ENCODE results near the gene SYPL2.
A peak's percentile ranks its signal among the peaks of the same experiment; 100 is the strongest.

Gene SYPL2

GRCh38 chr1:109514846-109515245 is 48.5 kb downstream of the SYPL2 start:
- DNase-seq (ENCODE audit: low spot score in 2 of 2) (no peak), ATAC-seq (replicated peaks; ENCODE audit: extremely low read depth, poor library complexity, severe bottlenecking) (no peak)
- H3K9me3 Mint-ChIP-seq, result no peaks in the 10 kb centered on the region
- H3K4me1 Mint-ChIP-seq, result peaks cover 11% of the 10 kb centered on the region
- H3K27ac Mint-ChIP-seq (ENCODE audit: low read depth), result no peak overlapping the region
- H3K36me3 Mint-ChIP-seq (ENCODE audit: insufficient read depth), result no peaks in the 10 kb centered on the region
- H3K4me3 Mint-ChIP-seq, result no peak overlapping the region
- H3K27me3 Mint-ChIP-seq, result no peaks in the 10 kb centered on the region

- DNase-seq (ENCODE audit: low spot score in 2 of 2), result no peak
- H3K27me3 Mint-ChIP-seq, result no peaks in the 10 kb centered on the region
- no peaks in the 10 kb centered on the region for H3K9me3 Mint-ChIP-seq
- no peaks in the 10 kb centered on the region for H3K36me3 Mint-ChIP-seq (ENCODE audit: insufficient read depth)
- H3K4me3 Mint-ChIP-seq, result no peak overlapping the region
- no peaks in the 10 kb centered on the region for H3K4me1 Mint-ChIP-seq
- ATAC-seq (replicated peaks; ENCODE audit: extremely low read depth, poor library complexity, severe bottlenecking), result no peak
- no peak overlapping the region for H3K27ac Mint-ChIP-seq (ENCODE audit: low read depth)
These were observed 50.5 kb downstream of the SYPL2 start for GRCh38 chr1:109516872-109517271.

- no peak for DNase-seq (ENCODE audit: low spot score in 2 of 2)
- Mint-ChIP-seq H3K9me3 (no peaks in the 10 kb centered on the region), H3K27ac (ENCODE audit: low read depth) (no peak overlapping the region), H3K36me3 (ENCODE audit: insufficient read depth) (no peaks in the 10 kb centered on the region), H3K4me3 (no peak overlapping the region), H3K27me3 (peaks cover 2% of the 10 kb centered on the region), H3K4me1 (no peaks in the 10 kb centered on the region)
- ATAC-seq (replicated peaks; ENCODE audit: extremely low read depth, poor library complexity, severe bottlenecking), result no peak
These were observed 51.0 kb downstream of the SYPL2 start for GRCh38 chr1:109517337-109517736.

GRCh38 chr1:109521002-109521951 is 54.9 kb downstream of the SYPL2 start:
- H3K36me3 Mint-ChIP-seq (ENCODE audit: insufficient read depth), result no peaks in the 10 kb centered on the region
- H3K4me1 Mint-ChIP-seq, result no peaks in the 10 kb centered on the region
- H3K27ac Mint-ChIP-seq (ENCODE audit: low read depth), result no peak overlapping the region
- H3K9me3 Mint-ChIP-seq, result no peaks in the 10 kb centered on the region
- peaks cover 12% of the 10 kb centered on the region for H3K27me3 Mint-ChIP-seq
- H3K4me3 Mint-ChIP-seq, result no peak overlapping the region
- DNase-seq (ENCODE audit: low spot score in 2 of 2) (no peak), ATAC-seq (replicated peaks; ENCODE audit: extremely low read depth, poor library complexity, severe bottlenecking) (no peak)

- Mint-ChIP-seq H3K27ac (ENCODE audit: low read depth) (no peak overlapping the region), H3K4me3 (no peak overlapping the region), H3K4me1 (no peaks in the 10 kb centered on the region)
These were observed 55.7 kb downstream of the SYPL2 start for GRCh38 chr1:109522026-109522425.

GRCh38 chr1:109523706-109524105 is 57.4 kb downstream of the SYPL2 start:
- Mint-ChIP-seq H3K36me3 (ENCODE audit: insufficient read depth) (no peaks in the 10 kb centered on the region), H3K4me1 (no peaks in the 10 kb centered on the region)
- DNase-seq (ENCODE audit: low spot score in 2 of 2), result no peak

More at GRCh38 chr1:109522026-109522425, 55.7 kb downstream of the SYPL2 start:
- Mint-ChIP-seq H3K27me3 (peaks cover 12% of the 10 kb centered on the region), H3K36me3 (ENCODE audit: insufficient read depth) (no peaks in the 10 kb centered on the region), H3K9me3 (no peaks in the 10 kb centered on the region)
- ATAC-seq (replicated peaks; ENCODE audit: extremely low read depth, poor library complexity, severe bottlenecking), result no peak
- DNase-seq (ENCODE audit: low spot score in 2 of 2), result no peak

GRCh38 chr1:109527098-109527811 is 60.9 kb downstream of the SYPL2 start:
- Mint-ChIP-seq H3K4me3 (no peak overlapping the region), H3K27ac (ENCODE audit: low read depth) (no peak overlapping the region)
- ATAC-seq (replicated peaks; ENCODE audit: extremely low read depth, poor library complexity, severe bottlenecking), result no peak

More at GRCh38 chr1:109523706-109524105, 57.4 kb downstream of the SYPL2 start:
- Mint-ChIP-seq H3K27me3 (peaks cover 21% of the 10 kb centered on the region), H3K27ac (ENCODE audit: low read depth) (no peak overlapping the region), H3K9me3 (no peaks in the 10 kb centered on the region), H3K4me3 (no peak overlapping the region)
- no peak for ATAC-seq (replicated peaks; ENCODE audit: extremely low read depth, poor library complexity, severe bottlenecking)

GRCh38 chr1:109527846-109528695 is 61.7 kb downstream of the SYPL2 start:
- H3K36me3 Mint-ChIP-seq (ENCODE audit: insufficient read depth), result peaks cover 2% of the 10 kb centered on the region
- DNase-seq (ENCODE audit: low spot score in 2 of 2), result no peak
- H3K27me3 Mint-ChIP-seq, result peaks cover 11% of the 10 kb centered on the region
- no peaks in the 10 kb centered on the region for H3K9me3 Mint-ChIP-seq
- H3K4me1 Mint-ChIP-seq, result peaks cover 18% of the 10 kb centered on the region
- no peak overlapping the region for H3K4me3 Mint-ChIP-seq
- no peak for ATAC-seq (replicated peaks; ENCODE audit: extremely low read depth, poor library complexity, severe bottlenecking)
- no peak overlapping the region for H3K27ac Mint-ChIP-seq (ENCODE audit: low read depth)

More at GRCh38 chr1:109527098-109527811, 60.9 kb downstream of the SYPL2 start:
- no peak for DNase-seq (ENCODE audit: low spot score in 2 of 2)
- H3K36me3 Mint-ChIP-seq (ENCODE audit: insufficient read depth), result peaks cover 2% of the 10 kb centered on the region
- peaks cover 19% of the 10 kb centered on the region for H3K27me3 Mint-ChIP-seq
- no peaks in the 10 kb centered on the region for H3K9me3 Mint-ChIP-seq
- H3K4me1 Mint-ChIP-seq, result peaks cover 10% of the 10 kb centered on the region

GRCh38 chr1:109528712-109529111 is 62.4 kb downstream of the SYPL2 start:
- H3K27ac Mint-ChIP-seq (ENCODE audit: low read depth), result no peak overlapping the region
- ATAC-seq (replicated peaks; ENCODE audit: extremely low read depth, poor library complexity, severe bottlenecking) (no peak), DNase-seq (ENCODE audit: low spot score in 2 of 2) (no peak)
- peaks cover 18% of the 10 kb centered on the region for H3K4me1 Mint-ChIP-seq
- H3K4me3 Mint-ChIP-seq, result no peak overlapping the region
- no peaks in the 10 kb centered on the region for H3K9me3 Mint-ChIP-seq
- H3K36me3 Mint-ChIP-seq (ENCODE audit: insufficient read depth), result peaks cover 2% of the 10 kb centered on the region
- H3K27me3 Mint-ChIP-seq, result peaks cover 9% of the 10 kb centered on the region

GRCh38 chr1:109529881-109530456 is 63.6 kb downstream of the SYPL2 start:
- peaks cover 18% of the 10 kb centered on the region for H3K4me1 Mint-ChIP-seq
- ATAC-seq (replicated peaks; ENCODE audit: extremely low read depth, poor library complexity, severe bottlenecking) (no peak), DNase-seq (ENCODE audit: low spot score in 2 of 2) (peak in 1 of 2 donors; percentile 9)
- no peak overlapping the region for H3K27ac Mint-ChIP-seq (ENCODE audit: low read depth)
- no peak overlapping the region for H3K4me3 Mint-ChIP-seq
- no peaks in the 10 kb centered on the region for H3K9me3 Mint-ChIP-seq
- H3K36me3 Mint-ChIP-seq (ENCODE audit: insufficient read depth), result peaks cover 2% of the 10 kb centered on the region
- H3K27me3 Mint-ChIP-seq, result peaks cover 9% of the 10 kb centered on the region

- DNase-seq (ENCODE audit: low spot score in 2 of 2) (no peak), ATAC-seq (replicated peaks; ENCODE audit: extremely low read depth, poor library complexity, severe bottlenecking) (no peak)
- Mint-ChIP-seq H3K27ac (ENCODE audit: low read depth) (peak overlapping the region; percentile 49), H3K27me3 (peaks cover 9% of the 10 kb centered on the region), H3K4me1 (peaks cover 18% of the 10 kb centered on the region), H3K9me3 (no peaks in the 10 kb centered on the region), H3K4me3 (peak overlapping the region; percentile 31), H3K36me3 (ENCODE audit: insufficient read depth) (peaks cover 2% of the 10 kb centered on the region)
These were observed 64.2 kb downstream of the SYPL2 start for GRCh38 chr1:109530457-109531087.

Data from central memory CD8-positive, alpha-beta T cell (primary cell).